B cell (primary cell): Measurements from ENCODE around the gene NEO1.

Source experiments
- EZH2 ChIP-seq: IDR thresholded peaks from 2 replicates; pipeline ENCODE4 v1.6.1; 2012; ENCODE audit warnings: borderline replicate concordance, low read depth, mild to moderate bottlenecking, moderate library complexity, low read length; ENCODE audit not compliant: insufficient read depth, poor library complexity, severe bottlenecking
- TF ChIP-seq, protein P1 (sequence below): fragments of 200-600 bp; IDR thresholded peaks from one replicate; pipeline ENCODE4 v1.8.0; 2022; ENCODE audit warnings: antibody characterized with exemption, mild to moderate bottlenecking

DNA sequence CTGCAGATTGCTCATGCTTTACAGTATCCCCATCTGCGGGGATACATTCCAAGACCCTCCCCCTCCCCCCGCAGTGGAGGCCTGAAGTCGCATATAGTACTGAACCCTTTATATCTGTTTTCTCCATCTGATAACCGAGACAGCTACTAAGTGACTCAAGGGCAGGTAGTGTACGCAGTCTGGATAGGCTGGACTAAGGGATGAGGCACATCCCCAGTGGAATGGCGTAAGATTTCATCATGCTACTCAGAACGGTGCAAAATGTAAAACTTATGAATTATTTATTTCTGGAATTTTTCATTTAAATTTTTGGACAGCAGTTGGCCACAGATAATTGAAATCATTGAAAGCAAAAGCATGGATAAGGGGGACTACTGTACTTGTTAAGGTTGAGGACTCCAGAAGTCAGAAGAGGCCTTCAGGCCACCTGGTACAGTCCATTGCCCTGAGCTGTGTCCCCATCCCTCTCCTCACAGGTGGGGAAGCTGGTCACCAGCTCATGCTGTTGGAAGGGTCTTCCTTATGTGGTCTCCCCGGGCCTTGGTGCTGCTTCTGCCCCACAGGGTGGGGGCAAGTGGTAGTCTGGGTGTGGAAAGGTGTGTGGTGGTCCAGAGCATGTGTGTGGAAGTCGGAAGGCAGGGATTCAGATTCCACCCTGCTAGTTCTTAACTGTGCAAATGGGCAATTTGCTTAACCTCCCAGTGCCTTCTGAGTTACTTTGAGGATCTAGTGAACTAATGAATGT is 244.5 kb downstream of the NEO1 start:
- TF ChIP-seq, protein P1, sequence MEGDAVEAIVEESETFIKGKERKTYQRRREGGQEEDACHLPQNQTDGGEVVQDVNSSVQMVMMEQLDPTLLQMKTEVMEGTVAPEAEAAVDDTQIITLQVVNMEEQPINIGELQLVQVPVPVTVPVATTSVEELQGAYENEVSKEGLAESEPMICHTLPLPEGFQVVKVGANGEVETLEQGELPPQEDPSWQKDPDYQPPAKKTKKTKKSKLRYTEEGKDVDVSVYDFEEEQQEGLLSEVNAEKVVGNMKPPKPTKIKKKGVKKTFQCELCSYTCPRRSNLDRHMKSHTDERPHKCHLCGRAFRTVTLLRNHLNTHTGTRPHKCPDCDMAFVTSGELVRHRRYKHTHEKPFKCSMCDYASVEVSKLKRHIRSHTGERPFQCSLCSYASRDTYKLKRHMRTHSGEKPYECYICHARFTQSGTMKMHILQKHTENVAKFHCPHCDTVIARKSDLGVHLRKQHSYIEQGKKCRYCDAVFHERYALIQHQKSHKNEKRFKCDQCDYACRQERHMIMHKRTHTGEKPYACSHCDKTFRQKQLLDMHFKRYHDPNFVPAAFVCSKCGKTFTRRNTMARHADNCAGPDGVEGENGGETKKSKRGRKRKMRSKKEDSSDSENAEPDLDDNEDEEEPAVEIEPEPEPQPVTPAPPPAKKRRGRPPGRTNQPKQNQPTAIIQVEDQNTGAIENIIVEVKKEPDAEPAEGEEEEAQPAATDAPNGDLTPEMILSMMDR: no peak
- no peak for TF ChIP-seq EZH2
